ENCODE results near the gene GORAB. TPM values are rescaled to one million over a fixed set of nuclear protein-coding genes. Genes with fewer than 3 reads are reported as not detected.

The GORAB gene
- total and polyA plus RNA-seq, 2 of the 4 experiments (the other 2 are of a cell fraction): 11.3 to 14.0 TPM

DNA sequence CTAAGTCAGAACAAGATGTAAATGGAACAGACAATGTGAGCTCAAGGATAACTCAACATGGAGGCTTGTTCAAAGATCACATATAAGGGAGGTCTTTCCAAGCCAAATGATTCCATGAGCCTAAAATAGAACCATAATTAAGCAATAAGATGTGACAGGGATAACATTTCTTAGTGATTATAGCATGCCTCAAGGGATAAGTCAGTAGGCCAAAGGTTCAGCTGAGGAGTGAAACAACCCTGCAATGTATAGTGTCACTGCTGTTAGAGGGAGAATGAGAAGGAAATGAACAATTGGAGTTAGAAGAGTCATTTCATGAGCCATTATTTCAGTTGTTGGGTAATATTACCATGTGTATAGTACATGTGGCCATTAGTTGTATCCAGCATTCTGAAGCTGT is 25.0 kb downstream of the GORAB start:
- 0 out of 2 replicates have a peak, but pooled peaks cover 2% of the 10 kb centered on the region for H3K9me1 ChIP-seq (ENCODE audit: insufficient read depth, low read length)
- ATAC-seq (ENCODE audit: low read depth) (peak; percentile 35), DNase-seq (peak; percentile 49)
- intact Hi-C loops (cut with micrococcal nuclease): no loop called here
- no peak overlapping the region for H2BK15ac ChIP-seq (ENCODE audit: low read depth, low read length)
- H3K36me3 ChIP-seq (ENCODE audit: control insufficient read depth, insufficient read depth, low read length): peaks cover 8% of the 10 kb centered on the region
- H3K56ac ChIP-seq (ENCODE audit: extremely low read depth, insufficient read depth, low read length): no peak overlapping the region
- in situ Hi-C loops (cut with MboI; ENCODE audit: low sequenced_read_pairs): no loop called here
- peaks cover 3% of the 10 kb centered on the region; the same call in 1 of the 2 replicates for H3K4me1 ChIP-seq (ENCODE audit: control insufficient read depth, insufficient read depth, low read length)
- H3K4ac ChIP-seq (ENCODE audit: low read depth, low read length): no peak overlapping the region
- no TSS peak for BruUV-seq (replicated peaks)
- no peak overlapping the region for H2AK5ac ChIP-seq (ENCODE audit: low read depth, low read length)
- no peak overlapping the region; the same call in 1 of the 2 replicates for H2BK120ac ChIP-seq (ENCODE audit: low read depth, low read length)
- no peak overlapping the region for H3K9ac ChIP-seq (ENCODE audit: low read depth, low read length)
- peak; percentile 67 for TF ChIP-seq CEBPB (IDR thresholded peaks at IDR 0.05; ENCODE audit: low read depth, low read length)
- no peak for TF ChIP-seq MAZ (IDR thresholded peaks at IDR 0.05; ENCODE audit: borderline replicate concordance, low read depth, low read length)
- no peak overlapping the region for H4K91ac ChIP-seq (ENCODE audit: insufficient read depth, low read depth, low read length)
- no peak overlapping the region for H3K23ac ChIP-seq (ENCODE audit: low read depth, low read length)
- H3K9me3 ChIP-seq (ENCODE audit: control insufficient read depth, insufficient read depth, low read length): peaks cover 10% of the 10 kb centered on the region; the same call in 1 of the 2 replicates
- dilution Hi-C loops (cut with HindIII; ENCODE audit: low sequenced_read_pairs, unreplicated experiment): no loop called here
- ChIA-PET CTCF (no interaction called here), POLR2A (ENCODE audit: unreplicated experiment) (no interaction called here)
- H4K8ac ChIP-seq (ENCODE audit: low read depth in 2 of 2, low read length in 2 of 2): no peak overlapping the region
- no peak overlapping the region for H2BK20ac ChIP-seq (ENCODE audit: low read depth, low read length)
- no peak overlapping the region for H4K5ac ChIP-seq (ENCODE audit: low read depth, low read length)
- H2AK9ac ChIP-seq (replicated peaks; ENCODE audit: low read depth, low read length, poor library complexity): no peak overlapping the region
- peak overlapping the region; percentile 79 for H2BK5ac ChIP-seq (ENCODE audit: low read depth, low read length, poor library complexity, severe bottlenecking)
- H3K18ac ChIP-seq (ENCODE audit: low read depth, low read length): peak overlapping the region; percentile 16; the same call in 1 of the 2 replicates
- H3K27me3 ChIP-seq (ENCODE audit: control insufficient read depth, insufficient read depth, low read length): no peaks in the 10 kb centered on the region
- H3K14ac ChIP-seq (replicated peaks; ENCODE audit: low read depth, low read length): no peak overlapping the region; the same call in 1 of the 2 replicates
- no peak overlapping the region for H3K27ac ChIP-seq (ENCODE audit: insufficient read depth, low read length)
- no peak overlapping the region for H2AFZ ChIP-seq (replicated peaks; ENCODE audit: low read length, poor library complexity)
- peaks cover 0 to 4% of the 10 kb centered on the region in 2 experiments; a peak in 1 of 4 replicates for H3K79me1 ChIP-seq (ENCODE audit: low read depth in 1 of 2, low read length in 2 of 2)
- H3K4me2 ChIP-seq (ENCODE audit: low read depth, low read length): no peak overlapping the region
- no peak overlapping the region for H3K4me3 ChIP-seq (ENCODE audit: insufficient read depth, low read depth, low read length)
- H4K20me1 ChIP-seq (ENCODE audit: insufficient read depth, low read length): no peaks in the 10 kb centered on the region
